Hepatocyte (in vitro differentiated cells): ENCODE measurements around the gene PPWD1.
"Not testable (repeated sequence)": the region's sequence is repeated elsewhere in the genome, so short reads cannot be mapped to it uniquely, and the experiment has no call there.

Experiments used
- EZH2 ChIP-seq: fragments of 200-600 bp; sonication (generic); IDR thresholded peaks from 2 replicates; pipeline ENCODE4 v1.6.1; 2016; ENCODE audit warnings: antibody characterized with exemption, mild to moderate bottlenecking, borderline replicate concordance
- EZH2phosphoT487 ChIP-seq: fragments of 200-600 bp; sonication (generic); IDR thresholded peaks from one replicate; pipeline ENCODE4 v1.6.1; 2018; ENCODE audit warnings: antibody characterized with exemption, mild to moderate bottlenecking, low read depth, moderate library complexity; ENCODE audit not compliant: unreplicated experiment, severe bottlenecking
- TF ChIP-seq, protein P1 (sequence below): fragments of 200-600 bp; sonication (generic); IDR thresholded peaks from 2 replicates; pipeline ENCODE4 v1.5.1; 2016; ENCODE audit warnings: antibody characterized with exemption, mild to moderate bottlenecking; ENCODE audit not compliant: poor library complexity

DNA sequence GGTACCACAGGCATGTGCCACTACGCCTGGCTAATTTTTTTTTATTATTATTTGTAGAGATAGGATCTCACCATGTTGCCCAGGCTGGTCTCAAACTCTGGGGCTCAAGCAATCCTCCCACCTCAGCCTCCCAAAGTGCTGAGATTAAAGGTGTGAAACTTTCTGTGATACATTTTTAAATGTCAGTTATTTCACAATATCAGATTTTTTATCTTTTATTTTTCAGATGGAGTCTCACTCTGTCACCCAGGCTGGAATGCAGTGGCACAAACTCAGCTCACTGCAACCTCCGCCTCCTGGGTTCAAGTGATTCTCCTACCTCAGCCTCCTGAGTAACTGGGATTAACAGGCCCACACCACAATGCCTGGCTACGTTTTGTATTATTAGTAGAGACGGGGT is 58.9 kb downstream of the PPWD1 start:
- TF ChIP-seq EZH2phosphoT487, EZH2: not testable (repeated sequence)
- TF ChIP-seq, protein P1, sequence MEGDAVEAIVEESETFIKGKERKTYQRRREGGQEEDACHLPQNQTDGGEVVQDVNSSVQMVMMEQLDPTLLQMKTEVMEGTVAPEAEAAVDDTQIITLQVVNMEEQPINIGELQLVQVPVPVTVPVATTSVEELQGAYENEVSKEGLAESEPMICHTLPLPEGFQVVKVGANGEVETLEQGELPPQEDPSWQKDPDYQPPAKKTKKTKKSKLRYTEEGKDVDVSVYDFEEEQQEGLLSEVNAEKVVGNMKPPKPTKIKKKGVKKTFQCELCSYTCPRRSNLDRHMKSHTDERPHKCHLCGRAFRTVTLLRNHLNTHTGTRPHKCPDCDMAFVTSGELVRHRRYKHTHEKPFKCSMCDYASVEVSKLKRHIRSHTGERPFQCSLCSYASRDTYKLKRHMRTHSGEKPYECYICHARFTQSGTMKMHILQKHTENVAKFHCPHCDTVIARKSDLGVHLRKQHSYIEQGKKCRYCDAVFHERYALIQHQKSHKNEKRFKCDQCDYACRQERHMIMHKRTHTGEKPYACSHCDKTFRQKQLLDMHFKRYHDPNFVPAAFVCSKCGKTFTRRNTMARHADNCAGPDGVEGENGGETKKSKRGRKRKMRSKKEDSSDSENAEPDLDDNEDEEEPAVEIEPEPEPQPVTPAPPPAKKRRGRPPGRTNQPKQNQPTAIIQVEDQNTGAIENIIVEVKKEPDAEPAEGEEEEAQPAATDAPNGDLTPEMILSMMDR: not testable (repeated sequence)
